Stimulated activated CD8-positive, alpha-beta memory T cell treated with anti-CD3 and anti-CD28 coated beads, Interleukin-15, amount 100 ng/mL, for 48 hours (primary cell): ENCODE results near the gene C5orf58.

Experiments used
- DNase-seq, 2 donors: peaks; one replicate each; pipeline ENCODE4 v3.0.0-alpha.2; 2020; ENCODE audit warnings: low read depth in 2 of 2

Gene C5orf58

GRCh38 chr5:170256571-170256970, 23.8 kb downstream of the C5orf58 start:
- no peak for DNase-seq

GRCh38 chr5:170257370-170257769, 24.6 kb downstream of the C5orf58 start:
- DNase-seq = no peak

GRCh38 chr5:170261528-170262043, 28.8 kb downstream of the C5orf58 start:
- no peak for DNase-seq

- DNase-seq = no peak
Observed at GRCh38 chr5:170262061-170263045, 29.6 kb downstream of the C5orf58 start.

GRCh38 chr5:170263906-170264305, 31.1 kb downstream of the C5orf58 start:
- DNase-seq = no peak

- DNase-seq = no peak
Observed at GRCh38 chr5:170265522-170265921, 32.7 kb downstream of the C5orf58 start.

GRCh38 chr5:170266570-170267381, 34.0 kb downstream of the C5orf58 start:
- no peak for DNase-seq

GRCh38 chr5:170267431-170268152, 34.8 kb downstream of the C5orf58 start:
- DNase-seq = peak; percentile 58 to 69

- DNase-seq = no peak
Observed at GRCh38 chr5:170268153-170268689, 35.4 kb downstream of the C5orf58 start.

- no peak for DNase-seq
Observed at GRCh38 chr5:170268884-170269283, 36.1 kb downstream of the C5orf58 start.

- peak; percentile 53 to 56 for DNase-seq
Observed at GRCh38 chr5:170269579-170269978, 36.8 kb downstream of the C5orf58 start.

GRCh38 chr5:170270293-170271069, 37.7 kb downstream of the C5orf58 start:
- no peak for DNase-seq

GRCh38 chr5:170273968-170274710, 41.4 kb downstream of the C5orf58 start:
- DNase-seq = peak in 1 of 2 donors; percentile 61

GRCh38 chr5:170275376-170275994, 42.7 kb downstream of the C5orf58 start:
- no peak for DNase-seq

- no peak for DNase-seq
Observed at GRCh38 chr5:170276140-170276539, 43.4 kb downstream of the C5orf58 start.

- DNase-seq = no peak
Observed at GRCh38 chr5:170277867-170278281, 45.1 kb downstream of the C5orf58 start.

GRCh38 chr5:170278611-170279458, 46.0 kb downstream of the C5orf58 start:
- peak; percentile 87 to 88 for DNase-seq

- DNase-seq = no peak
Observed at GRCh38 chr5:170279459-170279817, 46.7 kb downstream of the C5orf58 start.
